ENCODE results near the gene STK39.
A peak's percentile ranks its signal among the peaks of the same experiment; 100 is the strongest.

STK39 gene

DNA sequence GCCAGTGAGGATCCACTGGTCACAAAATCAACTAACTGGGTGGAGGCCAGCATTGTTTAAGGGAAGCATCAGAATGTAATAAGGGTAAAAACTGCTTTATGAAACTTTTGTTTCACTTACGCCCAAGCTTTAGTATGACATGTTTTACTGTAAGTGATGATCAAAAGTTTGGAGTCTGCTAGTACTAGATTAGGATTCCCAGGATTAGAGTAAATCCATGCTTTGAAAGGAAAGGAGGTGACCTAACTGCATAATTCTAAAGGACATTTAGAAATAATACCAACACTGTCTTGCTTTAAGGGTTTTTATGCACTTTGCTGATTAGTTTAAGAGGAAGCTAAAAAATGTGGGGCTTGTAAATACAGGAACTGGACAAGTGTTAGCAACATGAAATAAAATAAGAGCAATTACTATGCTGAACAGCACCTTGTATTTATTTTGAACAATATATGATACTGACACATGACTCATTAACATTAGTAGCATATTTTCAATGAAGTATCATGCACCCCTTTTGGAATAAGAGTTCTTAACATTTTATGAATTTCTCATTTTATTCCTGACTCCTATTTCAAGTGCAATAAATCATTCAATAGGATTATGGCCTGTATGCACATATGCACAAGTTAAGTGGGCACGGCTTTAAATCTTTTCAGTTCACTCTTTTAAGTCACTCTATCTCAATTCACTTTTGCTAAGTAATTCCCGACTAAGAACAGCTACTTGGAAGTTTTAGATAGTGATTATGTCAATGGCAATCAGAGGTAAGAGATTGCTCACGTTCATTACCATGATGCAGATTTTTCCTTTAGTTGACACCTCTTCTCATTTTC, 62.5 kb downstream of the STK39 start:
- no peak overlapping the region for H3K27ac Mint-ChIP-seq
- no peaks in the 10 kb centered on the region for H3K9me3 Mint-ChIP-seq
- H3K36me3 Mint-ChIP-seq = peaks cover 6% of the 10 kb centered on the region
- no peaks in the 10 kb centered on the region for H3K27me3 Mint-ChIP-seq
- H3K4me1 Mint-ChIP-seq = peaks cover 69% of the 10 kb centered on the region
- no peak overlapping the region for H3K4me3 Mint-ChIP-seq

GRCh38 chr2:168183308-168183997, 63.9 kb downstream of the STK39 start:
- Mint-ChIP-seq H3K4me3 (no peak overlapping the region), H3K4me1 (peaks cover 63% of the 10 kb centered on the region)

DNA sequence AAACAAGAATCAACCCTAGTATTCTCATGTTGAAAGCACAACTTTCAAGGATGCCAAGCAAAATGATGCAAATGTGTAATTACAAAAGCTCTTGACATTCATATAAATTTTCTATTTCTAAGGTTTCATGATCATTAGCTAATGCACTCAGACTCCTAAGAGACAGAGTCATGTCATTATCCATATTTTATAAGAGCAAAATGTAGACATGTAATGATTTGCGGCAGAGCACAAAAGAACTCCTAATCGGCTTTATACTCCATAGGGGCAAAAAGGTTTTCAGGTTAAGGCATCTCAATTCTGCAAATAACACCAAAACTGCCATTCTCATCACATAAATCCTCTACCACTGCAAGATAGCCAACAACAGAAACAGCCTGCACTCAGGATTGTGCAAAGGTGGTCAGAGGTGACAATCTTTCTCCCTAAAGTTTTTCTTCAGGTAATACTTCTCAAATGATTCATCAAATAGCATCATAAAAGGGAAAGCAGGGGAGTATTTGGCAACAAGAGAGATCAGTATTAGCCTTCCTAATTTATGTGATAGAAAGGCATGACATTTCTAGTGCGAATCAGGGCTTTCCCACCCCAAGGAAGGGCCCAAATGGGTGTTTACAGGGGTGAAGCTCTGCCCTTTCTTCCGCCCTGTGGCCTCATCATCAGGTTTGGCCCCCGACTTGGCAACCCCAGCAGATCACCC, 64.7 kb downstream of the STK39 start:
- Mint-ChIP-seq H3K4me1 (peaks cover 70% of the 10 kb centered on the region), H3K27me3 (no peaks in the 10 kb centered on the region), H3K9me3 (no peaks in the 10 kb centered on the region), H3K4me3 (no peak overlapping the region), H3K27ac (peak overlapping the region; percentile 3), H3K36me3 (peaks cover 11% of the 10 kb centered on the region)

More at GRCh38 chr2:168183308-168183997, 63.9 kb downstream of the STK39 start:
- Mint-ChIP-seq H3K36me3 (peaks cover 11% of the 10 kb centered on the region), H3K9me3 (no peaks in the 10 kb centered on the region), H3K27me3 (no peaks in the 10 kb centered on the region), H3K27ac (peak overlapping the region; percentile 3)

DNA sequence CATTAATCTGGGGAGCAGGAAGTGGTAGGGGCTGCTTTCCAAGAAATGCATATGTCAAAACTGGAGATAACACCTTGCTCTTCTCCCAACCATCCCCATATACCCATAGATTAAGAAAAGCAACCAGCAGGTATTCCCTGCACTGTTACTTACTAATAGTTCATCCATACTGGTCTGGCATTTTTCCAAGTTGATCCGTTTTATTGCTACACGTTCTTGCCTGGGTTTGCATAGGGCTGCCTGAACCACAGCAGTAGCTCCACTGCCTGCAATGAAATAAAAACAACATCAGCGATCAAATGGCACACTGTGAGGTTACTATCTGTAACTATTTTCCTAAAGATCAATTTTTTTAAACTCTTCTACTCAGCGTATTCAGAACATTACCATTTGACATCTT, 65.6 kb downstream of the STK39 start:
- Mint-ChIP-seq H3K9me3 (no peaks in the 10 kb centered on the region), H3K4me3 (no peak overlapping the region), H3K27ac (no peak overlapping the region)

DNA sequence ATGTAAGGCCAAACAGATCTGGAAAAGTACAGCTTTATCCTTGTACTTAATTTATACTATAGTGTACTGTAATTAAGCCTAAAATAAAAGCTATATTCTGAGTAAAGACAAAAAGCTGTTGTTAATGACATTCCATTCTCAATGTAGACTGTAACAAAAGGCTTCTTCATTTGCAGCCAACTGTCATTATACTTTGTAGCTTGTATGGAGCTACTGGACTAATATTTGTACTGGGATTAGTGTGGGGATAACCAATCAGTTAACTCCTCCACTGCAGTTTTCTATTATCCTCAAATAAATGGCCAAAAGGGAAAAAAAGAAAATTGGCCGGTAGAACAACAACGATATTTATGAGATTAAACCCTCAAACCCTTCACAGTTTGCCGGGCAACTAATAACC, 66.5 kb downstream of the STK39 start:
- Mint-ChIP-seq H3K27ac (no peak overlapping the region), H3K4me1 (peaks cover 72% of the 10 kb centered on the region), H3K9me3 (no peaks in the 10 kb centered on the region), H3K36me3 (peaks cover 11% of the 10 kb centered on the region), H3K4me3 (no peak overlapping the region), H3K27me3 (no peaks in the 10 kb centered on the region)

More for the DNA sequence above, 65.6 kb downstream of the STK39 start:
- peaks cover 74% of the 10 kb centered on the region for H3K4me1 Mint-ChIP-seq
- H3K27me3 Mint-ChIP-seq = no peaks in the 10 kb centered on the region
- H3K36me3 Mint-ChIP-seq = peaks cover 11% of the 10 kb centered on the region

GRCh38 chr2:168180483-168180882, 66.9 kb downstream of the STK39 start:
- peaks cover 71% of the 10 kb centered on the region for H3K4me1 Mint-ChIP-seq
- no peaks in the 10 kb centered on the region for H3K9me3 Mint-ChIP-seq
- no peaks in the 10 kb centered on the region for H3K27me3 Mint-ChIP-seq
- H3K36me3 Mint-ChIP-seq = peaks cover 11% of the 10 kb centered on the region
- no peak overlapping the region for H3K4me3 Mint-ChIP-seq
- no peak overlapping the region for H3K27ac Mint-ChIP-seq

DNA sequence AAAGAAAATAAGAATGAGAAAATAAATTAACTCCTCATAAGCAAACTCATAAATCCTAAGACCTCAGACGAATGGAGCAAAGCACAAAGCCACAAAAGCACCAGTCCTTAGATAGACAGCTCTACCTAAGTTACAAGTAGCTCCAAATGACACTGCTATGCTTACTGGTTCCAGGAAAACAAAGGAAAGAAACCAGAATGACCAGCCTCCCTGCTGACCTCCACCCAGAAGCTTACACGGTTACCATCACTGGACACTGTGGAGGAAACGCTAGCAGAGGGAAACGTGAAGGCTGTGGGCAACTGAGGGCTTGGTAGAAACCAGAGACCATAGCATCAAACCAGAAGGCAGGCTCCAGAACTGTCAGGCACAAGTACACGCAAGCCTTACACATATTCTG, 67.8 kb downstream of the STK39 start:
- H3K9me3 Mint-ChIP-seq = no peaks in the 10 kb centered on the region
- H3K27ac Mint-ChIP-seq = no peak overlapping the region
- H3K36me3 Mint-ChIP-seq = peaks cover 13% of the 10 kb centered on the region
- H3K27me3 Mint-ChIP-seq = no peaks in the 10 kb centered on the region
- no peak overlapping the region for H3K4me3 Mint-ChIP-seq
- H3K4me1 Mint-ChIP-seq = peaks cover 70% of the 10 kb centered on the region

DNA sequence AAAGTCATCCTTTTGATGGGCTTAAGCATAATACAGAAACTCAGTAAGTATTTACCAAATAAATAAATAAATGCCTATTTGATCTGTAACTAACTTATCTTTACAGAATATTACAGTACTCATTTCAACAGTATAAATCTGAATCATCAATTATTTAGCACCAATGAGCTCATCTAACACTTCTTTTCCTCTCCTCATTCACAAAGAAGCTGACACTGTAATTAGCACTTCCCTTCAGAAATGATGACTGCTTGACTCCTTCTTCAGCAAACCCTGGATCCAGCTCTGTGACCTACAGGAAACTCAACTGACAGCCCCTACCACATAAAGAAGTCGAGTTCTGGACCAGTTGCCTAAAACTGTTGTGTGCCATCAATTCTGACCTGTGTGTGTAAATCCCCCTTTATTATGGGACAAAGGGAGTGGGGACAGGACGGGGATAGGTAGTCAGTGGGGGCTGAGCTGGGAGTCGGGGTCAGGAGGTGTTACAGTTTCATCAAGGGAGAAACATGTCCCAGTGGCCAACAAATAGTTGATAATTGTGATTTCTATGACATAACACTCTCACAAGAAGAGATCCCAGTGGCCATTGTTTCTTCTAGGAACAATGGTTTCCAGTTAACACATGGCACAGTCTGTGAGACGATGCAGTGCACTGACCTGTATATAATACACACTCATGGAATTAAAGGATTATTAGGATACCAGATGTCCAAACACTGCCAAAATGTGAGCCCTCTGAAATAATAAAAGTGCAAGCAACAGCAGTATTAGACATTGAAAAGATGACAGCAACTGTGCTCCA, 68.7 kb downstream of the STK39 start:
- H3K9me3 Mint-ChIP-seq = no peaks in the 10 kb centered on the region
- H3K27ac Mint-ChIP-seq = no peak overlapping the region
- H3K36me3 Mint-ChIP-seq = peaks cover 16% of the 10 kb centered on the region
- H3K27me3 Mint-ChIP-seq = no peaks in the 10 kb centered on the region
- H3K4me3 Mint-ChIP-seq = no peak overlapping the region
- H3K4me1 Mint-ChIP-seq = peaks cover 69% of the 10 kb centered on the region

GRCh38 chr2:168176402-168176801, 71.0 kb downstream of the STK39 start:
- H3K27me3 Mint-ChIP-seq = no peaks in the 10 kb centered on the region
- H3K4me3 Mint-ChIP-seq = no peak overlapping the region
- no peak overlapping the region for H3K27ac Mint-ChIP-seq
- H3K4me1 Mint-ChIP-seq = peaks cover 48% of the 10 kb centered on the region
- no peaks in the 10 kb centered on the region for H3K9me3 Mint-ChIP-seq
- H3K36me3 Mint-ChIP-seq = peaks cover 14% of the 10 kb centered on the region

GRCh38 chr2:168175469-168175868, 71.9 kb downstream of the STK39 start:
- H3K4me3 Mint-ChIP-seq = no peak overlapping the region
- peaks cover 14% of the 10 kb centered on the region for H3K36me3 Mint-ChIP-seq
- H3K27ac Mint-ChIP-seq = no peak overlapping the region
- H3K27me3 Mint-ChIP-seq = no peaks in the 10 kb centered on the region
- no peaks in the 10 kb centered on the region for H3K9me3 Mint-ChIP-seq
- H3K4me1 Mint-ChIP-seq = peaks cover 49% of the 10 kb centered on the region

DNA sequence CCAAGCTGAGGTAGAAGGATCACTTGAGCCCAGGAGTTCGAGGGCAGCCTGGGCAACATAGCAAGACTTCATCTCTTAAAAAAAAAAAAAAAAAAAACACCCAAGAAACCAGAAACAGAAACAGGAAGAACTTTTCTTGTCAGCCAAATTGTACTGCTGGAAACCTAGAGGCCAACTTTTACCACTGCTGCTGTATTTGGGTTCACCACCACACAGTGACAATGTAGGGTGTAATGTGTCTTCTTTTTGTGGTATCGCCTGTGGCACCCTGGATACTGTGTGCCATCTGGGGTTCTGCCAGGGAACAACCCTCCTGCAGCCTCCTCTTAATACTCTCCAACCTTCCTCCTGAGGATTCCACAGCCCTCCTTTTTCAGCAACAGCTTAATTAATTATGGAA, 72.6 kb downstream of the STK39 start:
- Mint-ChIP-seq H3K4me1 (peaks cover 52% of the 10 kb centered on the region), H3K36me3 (peaks cover 13% of the 10 kb centered on the region), H3K27ac (no peak overlapping the region), H3K27me3 (no peaks in the 10 kb centered on the region), H3K9me3 (no peaks in the 10 kb centered on the region), H3K4me3 (peak overlapping the region; percentile 33)

- no peaks in the 10 kb centered on the region for H3K27me3 Mint-ChIP-seq
- peaks cover 44% of the 10 kb centered on the region for H3K4me1 Mint-ChIP-seq
- H3K4me3 Mint-ChIP-seq = no peak overlapping the region
- no peak overlapping the region for H3K27ac Mint-ChIP-seq
- no peaks in the 10 kb centered on the region for H3K9me3 Mint-ChIP-seq
- peaks cover 8% of the 10 kb centered on the region for H3K36me3 Mint-ChIP-seq
These were observed 75.3 kb downstream of the STK39 start for GRCh38 chr2:168172071-168172470.

DNA sequence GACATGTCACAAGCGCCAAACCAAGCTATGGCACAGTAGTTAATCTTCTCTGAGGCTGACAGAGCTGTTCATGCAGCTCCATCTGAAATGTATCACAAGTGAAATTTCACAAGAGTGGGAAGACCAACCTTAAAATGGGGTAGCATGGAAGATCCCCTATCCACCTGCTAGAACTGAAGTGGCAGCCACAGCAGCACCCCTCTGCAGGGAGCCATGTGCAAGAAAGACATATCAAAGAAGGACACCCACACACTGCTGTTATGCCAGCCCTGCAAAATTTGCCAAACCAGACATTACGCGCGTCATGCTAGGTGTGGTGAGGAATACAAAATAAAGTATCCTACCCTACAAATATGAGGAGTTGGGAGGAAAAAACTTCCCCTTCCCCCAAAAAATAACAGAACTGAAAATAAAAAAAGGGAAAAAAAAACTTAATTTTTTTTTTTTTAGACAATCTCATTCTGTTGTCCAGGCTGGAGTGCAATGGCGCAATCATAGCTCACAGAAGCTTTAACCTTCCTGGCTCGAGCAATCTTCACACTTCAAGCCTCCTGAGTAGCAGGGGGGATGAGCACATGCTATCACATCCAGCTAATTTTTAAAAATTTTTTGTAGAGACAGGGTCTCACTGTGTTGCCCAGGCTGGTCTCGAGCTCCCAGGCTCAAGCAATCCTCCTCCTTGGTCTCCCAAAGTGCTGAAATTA, 76.2 kb downstream of the STK39 start:
- Mint-ChIP-seq H3K36me3 (peaks cover 14% of the 10 kb centered on the region), H3K27ac (no peak overlapping the region), H3K4me1 (peaks cover 44% of the 10 kb centered on the region), H3K9me3 (no peaks in the 10 kb centered on the region), H3K4me3 (no peak overlapping the region), H3K27me3 (no peaks in the 10 kb centered on the region)

GRCh38 chr2:168169097-168169745, 78.2 kb downstream of the STK39 start:
- H3K4me1 Mint-ChIP-seq = peaks cover 41% of the 10 kb centered on the region
- H3K36me3 Mint-ChIP-seq = peaks cover 11% of the 10 kb centered on the region
- H3K27me3 Mint-ChIP-seq = no peaks in the 10 kb centered on the region
- H3K4me3 Mint-ChIP-seq = no peak overlapping the region
- H3K9me3 Mint-ChIP-seq = no peaks in the 10 kb centered on the region
- H3K27ac Mint-ChIP-seq = no peak overlapping the region
